Measurements from ENCODE around the gene FOXE3.
A peak's percentile ranks its signal among the peaks of the same experiment; 100 is the strongest.

The FOXE3 gene

GRCh38 chr1:47434051-47434842, 18.2 kb downstream of the FOXE3 start:
- Histone ChIP-seq H3K79me2 (ENCODE audit: insufficient read depth, low read length) (peaks cover 56% of the 10 kb centered on the region), H3K9me2 (replicated peaks; ENCODE audit: insufficient read depth, low read length) (no peaks in the 10 kb centered on the region), H2AFZ (ENCODE audit: low read depth, low read length, severe bottlenecking) (no peak overlapping the region), H4K20me1 (ENCODE audit: low read depth, low read length) (no peaks in the 10 kb centered on the region), H3K27me3 (ENCODE audit: low read length) (no peaks in the 10 kb centered on the region), H3K27ac (ENCODE audit: low read depth, low read length) (no peak overlapping the region), H3K4me3 (ENCODE audit: insufficient read depth, low read length, poor library complexity, severe bottlenecking) (no peak overlapping the region), H3K9ac (ENCODE audit: low read length) (no peak overlapping the region), H3K36me3 (ENCODE audit: low read length) (no peaks in the 10 kb centered on the region), H3K9me3 (ENCODE audit: insufficient read depth, low read length) (no peaks in the 10 kb centered on the region), H3F3A (ENCODE audit: insufficient read depth) (no peaks in the 10 kb centered on the region), H3K4me2 (ENCODE audit: low read depth, low read length, poor library complexity, severe bottlenecking) (no peak overlapping the region)
- TF ChIP-seq, protein P1, sequence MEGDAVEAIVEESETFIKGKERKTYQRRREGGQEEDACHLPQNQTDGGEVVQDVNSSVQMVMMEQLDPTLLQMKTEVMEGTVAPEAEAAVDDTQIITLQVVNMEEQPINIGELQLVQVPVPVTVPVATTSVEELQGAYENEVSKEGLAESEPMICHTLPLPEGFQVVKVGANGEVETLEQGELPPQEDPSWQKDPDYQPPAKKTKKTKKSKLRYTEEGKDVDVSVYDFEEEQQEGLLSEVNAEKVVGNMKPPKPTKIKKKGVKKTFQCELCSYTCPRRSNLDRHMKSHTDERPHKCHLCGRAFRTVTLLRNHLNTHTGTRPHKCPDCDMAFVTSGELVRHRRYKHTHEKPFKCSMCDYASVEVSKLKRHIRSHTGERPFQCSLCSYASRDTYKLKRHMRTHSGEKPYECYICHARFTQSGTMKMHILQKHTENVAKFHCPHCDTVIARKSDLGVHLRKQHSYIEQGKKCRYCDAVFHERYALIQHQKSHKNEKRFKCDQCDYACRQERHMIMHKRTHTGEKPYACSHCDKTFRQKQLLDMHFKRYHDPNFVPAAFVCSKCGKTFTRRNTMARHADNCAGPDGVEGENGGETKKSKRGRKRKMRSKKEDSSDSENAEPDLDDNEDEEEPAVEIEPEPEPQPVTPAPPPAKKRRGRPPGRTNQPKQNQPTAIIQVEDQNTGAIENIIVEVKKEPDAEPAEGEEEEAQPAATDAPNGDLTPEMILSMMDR (IDR thresholded peaks at IDR 0.05; ENCODE audit: insufficient read depth, low read length, poor library complexity, severe bottlenecking): no peak
- no peak for TF ChIP-seq EZH2phosphoT487 (conservative IDR thresholded peaks at IDR 0.05; ENCODE audit: low read length)

DNA sequence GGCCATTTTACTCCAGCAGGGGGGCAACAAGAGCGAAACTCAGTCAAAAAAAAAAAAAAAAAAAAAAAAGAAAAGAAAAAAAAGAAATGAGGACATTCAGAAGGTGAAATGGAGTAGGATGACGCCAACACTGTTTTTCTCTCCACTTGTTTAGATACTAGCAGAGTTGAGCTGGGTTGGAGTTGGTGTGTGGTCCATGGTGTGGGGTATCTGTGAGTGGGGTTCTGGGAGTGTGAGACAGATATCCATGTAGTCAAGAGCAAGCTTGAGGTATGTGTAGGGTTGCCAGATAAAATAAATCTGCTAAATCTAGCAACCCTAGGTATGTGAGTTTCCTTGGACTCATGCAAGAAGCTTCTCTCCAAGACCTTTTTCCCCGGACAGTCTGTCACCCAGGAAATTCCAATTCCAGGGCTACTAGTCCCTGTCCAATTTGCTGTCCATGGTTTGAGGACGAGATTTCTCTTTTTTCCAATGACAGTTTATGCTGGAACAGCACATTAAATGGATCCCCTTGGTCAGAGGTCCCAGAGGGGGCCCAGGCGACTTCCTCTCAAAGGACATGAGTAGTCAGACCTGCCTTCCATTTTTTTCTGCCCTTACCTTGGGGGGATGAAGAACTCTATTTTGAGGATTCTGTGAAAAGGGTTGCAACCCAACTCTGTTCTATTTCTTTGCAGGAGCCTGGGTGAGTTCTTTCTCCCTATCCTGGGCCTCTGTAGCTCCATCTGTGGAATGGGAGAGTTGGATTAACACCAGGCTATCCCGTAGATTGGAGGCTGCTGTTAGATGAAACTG, 19.6 kb downstream of the FOXE3 start:
- Histone ChIP-seq H3K27ac (ENCODE audit: low read depth, low read length) (no peak overlapping the region), H3K9ac (ENCODE audit: low read length) (peak overlapping the region; percentile 91), H3K27me3 (ENCODE audit: low read length) (no peaks in the 10 kb centered on the region), H3K9me2 (replicated peaks; ENCODE audit: insufficient read depth, low read length) (no peaks in the 10 kb centered on the region), H3K9me3 (ENCODE audit: insufficient read depth, low read length) (no peaks in the 10 kb centered on the region), H3K79me2 (ENCODE audit: insufficient read depth, low read length) (peaks cover 56% of the 10 kb centered on the region), H3K4me3 (ENCODE audit: insufficient read depth, low read length, poor library complexity, severe bottlenecking) (peak overlapping the region; percentile 73), H3K36me3 (ENCODE audit: low read length) (no peaks in the 10 kb centered on the region), H4K20me1 (ENCODE audit: low read depth, low read length) (no peaks in the 10 kb centered on the region), H3K4me2 (ENCODE audit: low read depth, low read length, poor library complexity, severe bottlenecking) (peak overlapping the region; percentile 77), H3F3A (ENCODE audit: insufficient read depth) (no peaks in the 10 kb centered on the region), H2AFZ (ENCODE audit: low read depth, low read length, severe bottlenecking) (no peak overlapping the region)
- TF ChIP-seq EZH2phosphoT487 (conservative IDR thresholded peaks at IDR 0.05; ENCODE audit: low read length): no peak
- TF ChIP-seq, protein P1 (IDR thresholded peaks at IDR 0.05; ENCODE audit: insufficient read depth, low read length, poor library complexity, severe bottlenecking): no peak

DNA sequence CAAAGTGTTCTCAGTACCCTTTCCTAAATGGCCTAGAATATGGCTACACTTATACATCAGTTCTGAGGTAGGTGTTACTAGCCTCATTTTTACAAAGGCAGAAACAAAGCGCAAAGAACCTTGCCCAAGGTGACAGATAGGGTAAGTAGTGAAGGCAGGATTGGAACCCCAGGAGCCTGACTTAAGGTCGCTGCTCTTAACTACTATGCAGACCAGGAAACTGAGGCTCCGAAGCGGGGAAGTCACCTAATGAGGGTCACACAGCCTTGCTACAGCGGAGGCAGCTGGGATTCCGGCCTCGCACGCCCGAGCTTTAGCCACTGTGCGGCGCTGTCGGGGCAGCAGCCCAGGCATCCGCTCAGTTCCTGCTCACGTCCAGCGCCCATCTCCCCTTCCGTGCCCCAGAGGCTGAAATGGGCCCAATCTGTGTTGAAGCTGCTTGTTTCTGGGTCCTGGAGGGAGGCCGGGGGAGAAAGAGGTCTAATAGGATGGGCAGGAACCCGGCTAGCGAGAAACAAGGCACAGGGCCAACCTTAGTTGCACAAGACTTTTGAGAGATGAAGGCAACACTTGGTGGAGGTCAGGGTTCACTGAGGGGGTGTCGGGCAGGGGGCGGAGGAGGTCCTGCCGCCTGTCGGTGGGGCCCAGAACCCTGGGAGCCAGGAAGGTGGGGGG, 20.4 kb downstream of the FOXE3 start:
- H2AFZ ChIP-seq (ENCODE audit: low read depth, low read length, severe bottlenecking): peak overlapping the region; percentile 87
- H3K27ac ChIP-seq (ENCODE audit: low read depth, low read length): peak overlapping the region; percentile 78
- peak overlapping the region; percentile 91 for H3K9ac ChIP-seq (ENCODE audit: low read length)
- H3K4me2 ChIP-seq (ENCODE audit: low read depth, low read length, poor library complexity, severe bottlenecking): peak overlapping the region; percentile 77
- H3K36me3 ChIP-seq (ENCODE audit: low read length): no peaks in the 10 kb centered on the region
- H3K79me2 ChIP-seq (ENCODE audit: insufficient read depth, low read length): peaks cover 48% of the 10 kb centered on the region
- H3K27me3 ChIP-seq (ENCODE audit: low read length): no peaks in the 10 kb centered on the region
- no peaks in the 10 kb centered on the region for H3K9me3 ChIP-seq (ENCODE audit: insufficient read depth, low read length)
- H3K4me3 ChIP-seq (ENCODE audit: insufficient read depth, low read length, poor library complexity, severe bottlenecking): peak overlapping the region; percentile 73
- no peaks in the 10 kb centered on the region for H3K9me2 ChIP-seq (replicated peaks; ENCODE audit: insufficient read depth, low read length)
- no peak for TF ChIP-seq EZH2phosphoT487 (conservative IDR thresholded peaks at IDR 0.05; ENCODE audit: low read length)
- TF ChIP-seq, protein P1 (IDR thresholded peaks at IDR 0.05; ENCODE audit: insufficient read depth, low read length, poor library complexity, severe bottlenecking): peak; percentile 96
- H4K20me1 ChIP-seq (ENCODE audit: low read depth, low read length): no peaks in the 10 kb centered on the region
- no peaks in the 10 kb centered on the region for H3F3A ChIP-seq (ENCODE audit: insufficient read depth)
